HL-60/S4 treated with phorbol 12-myristate 13-acetate at 8.2 ng/mL for 4 days and 3 days (cell line): ENCODE results near the gene SUGCT.

ENCODE experiments used
- in situ Hi-C: fragments of 300-500 bp; cut with MboI; formaldehyde crosslinking; loops from 2 replicates; pipeline ENCODE4 v1.15.0; 2022; ENCODE audit warnings: low sequenced_read_pairs

SUGCT gene

DNA sequence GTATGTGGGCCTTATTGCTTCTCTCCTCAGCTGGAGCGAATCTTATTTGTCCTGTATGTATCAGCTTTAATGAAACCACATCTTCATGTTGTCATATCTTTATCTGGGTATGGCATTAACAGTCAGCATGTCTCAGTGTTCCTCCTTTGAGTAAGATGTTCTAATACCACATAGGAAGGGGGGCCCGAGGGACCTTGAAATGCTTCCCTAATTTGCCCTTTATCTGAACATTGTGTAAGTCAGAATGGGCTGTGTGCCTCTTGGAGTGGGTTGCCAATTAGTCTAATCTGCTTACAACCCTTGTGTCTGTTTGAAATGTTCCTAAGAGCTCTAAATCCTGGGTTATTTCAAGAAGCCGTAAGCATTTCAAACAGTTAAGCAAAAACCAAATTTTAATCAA, 623.8 kb downstream of the SUGCT start:
- in situ Hi-C loops: no loop called here

- in situ Hi-C loops: no loop called here
These were observed 625.6 kb downstream of the SUGCT start for GRCh38 chr7:40760293-40760964.

GRCh38 chr7:40760987-40761386, 626.2 kb downstream of the SUGCT start:
- in situ Hi-C loops: no loop called here

GRCh38 chr7:40761762-40762560, 627.2 kb downstream of the SUGCT start:
- in situ Hi-C loops: no loop called here

DNA sequence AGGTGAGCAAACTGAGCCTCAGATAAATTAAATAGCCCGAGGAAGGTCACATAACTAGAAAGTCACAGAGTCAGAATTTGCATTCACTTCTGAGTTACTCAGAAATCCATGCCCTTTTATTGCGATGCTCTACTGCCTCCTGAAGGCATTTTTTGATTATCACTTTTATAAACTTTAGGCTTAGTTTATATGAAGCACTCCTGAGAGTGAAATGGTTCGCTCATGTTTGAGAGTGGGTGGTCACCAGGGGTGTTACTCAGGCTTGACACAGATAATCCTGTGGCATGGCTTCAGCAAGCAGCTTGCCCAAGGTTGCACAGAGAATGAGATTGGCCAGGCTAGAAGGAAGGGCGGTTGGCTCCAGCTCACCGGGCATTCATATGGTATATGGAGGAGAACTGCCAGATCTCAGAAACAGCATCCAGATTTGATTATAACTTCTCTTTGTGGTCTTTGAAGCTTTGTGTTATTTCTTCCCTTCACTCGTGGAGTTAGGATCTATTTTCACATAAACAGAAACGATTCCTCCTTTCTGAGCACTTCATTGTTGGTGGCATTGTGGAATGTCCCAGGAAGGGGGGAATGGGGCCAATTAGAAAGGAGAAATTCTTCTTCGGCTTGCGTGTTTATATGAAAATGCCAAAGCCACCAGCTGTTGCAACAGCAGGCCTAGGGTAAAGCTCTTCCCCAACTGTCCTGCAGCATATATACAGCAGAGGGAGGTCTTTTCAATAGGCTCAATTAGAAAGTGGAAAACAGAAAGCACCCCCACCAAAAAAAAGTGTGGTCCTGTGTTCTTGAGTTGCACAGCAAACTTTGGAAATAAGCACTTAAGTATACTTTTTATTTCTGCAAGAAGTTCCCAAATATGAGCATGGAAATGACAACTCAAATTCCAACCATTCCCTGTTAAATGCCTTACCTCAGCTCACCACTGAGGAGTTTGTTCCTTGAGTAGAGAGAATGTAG, 628.8 kb downstream of the SUGCT start:
- in situ Hi-C loops: no loop called here

GRCh38 chr7:40765639-40766038, 630.8 kb downstream of the SUGCT start:
- in situ Hi-C loops: no loop called here

- in situ Hi-C loops: no loop called here
These were observed 637.3 kb downstream of the SUGCT start for GRCh38 chr7:40772096-40772495.

DNA sequence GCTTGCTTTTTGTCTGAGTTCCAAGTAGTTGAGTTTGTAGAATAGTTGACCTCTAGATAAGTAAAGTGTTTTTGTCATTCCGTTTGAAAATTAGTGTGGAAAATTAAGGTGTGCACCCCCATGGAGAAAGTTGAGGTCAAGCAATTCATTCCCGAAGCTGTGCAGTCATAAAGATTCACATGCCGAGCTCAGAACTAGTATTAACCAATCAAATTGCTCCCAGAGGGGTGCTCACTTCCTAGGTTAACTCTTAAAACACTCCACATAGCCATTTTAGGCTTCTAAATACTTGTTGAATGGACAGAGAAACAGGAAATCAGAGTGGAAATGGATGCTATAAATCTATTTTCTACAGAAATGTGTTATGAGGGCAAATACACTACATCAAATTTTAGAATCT, 638.9 kb downstream of the SUGCT start:
- in situ Hi-C loops: no loop called here

GRCh38 chr7:40775877-40776276, 641.1 kb downstream of the SUGCT start:
- in situ Hi-C loops: no loop called here

- in situ Hi-C loops: no loop called here
These were observed 643.0 kb downstream of the SUGCT start for GRCh38 chr7:40777730-40778312.

- in situ Hi-C loops: no loop called here
These were observed 645.7 kb downstream of the SUGCT start for GRCh38 chr7:40780460-40780859.

DNA sequence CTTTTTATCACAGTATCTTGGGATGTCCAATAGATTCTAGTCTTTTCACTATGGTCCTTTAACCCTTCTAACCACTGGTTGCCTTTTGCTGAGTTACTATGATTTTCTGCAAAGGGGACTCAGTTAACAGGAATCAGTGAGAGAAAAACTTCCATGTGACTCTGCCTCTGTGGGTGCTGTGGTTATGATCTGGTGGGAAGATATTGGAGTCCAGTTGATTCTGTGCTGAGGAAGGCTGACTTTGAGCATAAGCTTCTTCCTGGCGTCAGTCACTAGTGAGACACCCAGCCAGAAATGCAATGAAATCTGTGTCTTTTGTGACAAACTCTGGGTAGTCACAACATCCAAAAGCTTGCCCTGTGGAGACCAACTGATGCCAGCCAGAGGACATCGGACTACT, 648.0 kb downstream of the SUGCT start:
- in situ Hi-C loops: no loop called here

DNA sequence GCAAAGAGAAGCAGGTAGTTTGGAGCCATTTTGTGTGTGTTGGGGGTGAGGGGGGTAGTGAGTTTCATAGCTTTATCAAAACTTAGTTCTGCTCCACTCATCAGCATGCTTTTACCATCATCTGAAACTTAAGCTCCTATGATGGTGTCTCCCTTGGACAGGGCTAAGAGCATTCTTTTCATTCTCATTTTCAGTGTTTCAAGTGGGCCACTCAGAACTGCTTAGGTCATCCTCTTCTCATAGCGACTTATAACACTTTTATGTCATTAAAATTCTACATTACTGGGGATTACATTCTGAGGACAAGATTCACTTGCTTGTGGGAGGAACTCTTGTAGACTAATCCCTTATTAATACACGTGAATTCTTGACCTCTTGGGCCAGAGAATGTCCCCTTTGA, 649.4 kb downstream of the SUGCT start:
- in situ Hi-C loops: no loop called here

GRCh38 chr7:40786909-40787308, 652.1 kb downstream of the SUGCT start:
- in situ Hi-C loops: no loop called here

DNA sequence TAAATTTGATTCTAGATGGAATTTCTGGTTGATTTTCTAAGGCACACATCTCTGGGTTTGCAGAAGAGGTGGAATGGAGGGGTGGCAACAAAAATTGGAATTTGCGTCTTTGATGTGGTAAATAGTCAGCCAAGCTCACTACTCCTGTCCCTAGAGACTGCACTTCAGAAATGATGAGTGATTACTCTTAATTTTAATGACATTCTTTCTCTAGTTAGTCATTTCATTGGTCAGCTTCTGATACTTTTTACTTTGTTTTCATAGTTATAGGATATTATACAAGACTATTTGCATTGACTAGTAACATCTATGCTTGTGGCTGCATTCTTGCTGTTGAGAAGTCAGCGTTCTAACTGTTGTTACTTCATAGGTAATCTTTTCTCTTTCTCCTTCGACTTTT, 658.3 kb downstream of the SUGCT start:
- in situ Hi-C loops: no loop called here

DNA sequence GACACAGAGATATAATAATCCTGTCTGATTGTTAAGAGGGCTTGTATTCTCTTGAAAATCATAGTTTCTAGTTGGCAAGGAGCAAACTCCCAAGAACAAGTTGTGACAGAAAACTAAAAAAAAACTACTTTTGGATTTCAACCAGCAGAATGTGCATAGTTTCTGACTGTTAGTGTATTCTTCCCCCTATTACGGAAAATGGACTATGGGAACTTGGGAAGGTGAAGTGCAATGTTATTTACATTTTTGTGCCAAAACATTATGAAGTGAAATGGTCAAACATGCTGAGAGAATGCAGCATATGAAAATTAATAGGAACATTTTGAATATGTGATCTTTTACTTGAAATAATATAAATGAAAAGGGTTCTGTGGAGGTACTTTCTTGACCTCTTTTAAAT, 660.8 kb downstream of the SUGCT start:
- in situ Hi-C loops: no loop called here

- in situ Hi-C loops: no loop called here
These were observed 661.9 kb downstream of the SUGCT start for GRCh38 chr7:40796723-40797122.

DNA sequence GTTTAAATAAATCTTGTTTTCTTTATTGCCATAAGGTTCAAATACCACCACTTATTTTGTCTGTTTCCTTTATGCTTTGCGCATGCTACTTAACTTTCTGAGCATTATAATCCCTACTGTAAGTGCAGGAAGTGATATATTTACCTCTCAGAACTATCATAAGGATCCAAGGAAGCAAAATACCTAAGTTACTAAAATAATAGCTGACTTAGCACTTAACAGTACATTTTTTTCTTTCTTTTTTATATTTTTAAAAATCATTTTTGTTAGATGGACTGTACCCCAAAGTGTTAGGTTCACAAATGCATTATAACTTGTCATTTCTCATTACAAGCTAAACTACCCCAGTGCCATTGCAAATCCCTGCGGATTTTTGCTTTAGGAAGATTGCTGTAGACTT, 663.8 kb downstream of the SUGCT start:
- in situ Hi-C loops: no loop called here

- in situ Hi-C loops: no loop called here
These were observed 664.9 kb downstream of the SUGCT start for GRCh38 chr7:40799493-40800403.

DNA sequence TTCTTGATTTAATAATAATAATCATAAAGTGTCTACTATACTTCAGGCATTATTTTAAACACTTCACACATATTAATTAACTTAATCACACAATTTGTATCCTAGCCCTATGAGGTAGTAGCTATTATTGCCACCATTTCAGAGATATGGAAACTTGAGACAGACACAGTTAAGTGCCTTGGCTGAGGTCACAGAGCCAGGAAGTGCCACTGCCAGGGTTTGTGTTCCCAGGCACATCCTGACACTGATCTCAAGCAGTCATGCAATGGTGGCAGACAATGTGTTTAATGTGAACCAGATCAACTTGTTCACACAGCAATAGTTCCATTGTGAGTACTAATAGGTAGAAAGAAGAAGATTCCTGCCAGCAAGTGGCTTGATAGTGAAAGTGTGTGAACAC, 666.0 kb downstream of the SUGCT start:
- in situ Hi-C loops: no loop called here
